GM10266 (cell line): ENCODE results near the gene FMNL3.
A peak's percentile ranks its signal among the peaks of the same experiment; 100 is the strongest.

Experiments
- DNase-seq: peaks from one replicate; pipeline ENCODE4 v3.0.0; 2012; ENCODE audit errors: extremely low spot score
- TF ChIP-seq, protein P1 (sequence below): IDR thresholded peaks from 2 replicates; pipeline ENCODE4 v1.5.1; 2012; ENCODE audit warnings: mild to moderate bottlenecking, low read depth; ENCODE audit not compliant: control insufficient read depth, insufficient read depth; ENCODE audit errors: missing control alignments

Gene FMNL3

DNA sequence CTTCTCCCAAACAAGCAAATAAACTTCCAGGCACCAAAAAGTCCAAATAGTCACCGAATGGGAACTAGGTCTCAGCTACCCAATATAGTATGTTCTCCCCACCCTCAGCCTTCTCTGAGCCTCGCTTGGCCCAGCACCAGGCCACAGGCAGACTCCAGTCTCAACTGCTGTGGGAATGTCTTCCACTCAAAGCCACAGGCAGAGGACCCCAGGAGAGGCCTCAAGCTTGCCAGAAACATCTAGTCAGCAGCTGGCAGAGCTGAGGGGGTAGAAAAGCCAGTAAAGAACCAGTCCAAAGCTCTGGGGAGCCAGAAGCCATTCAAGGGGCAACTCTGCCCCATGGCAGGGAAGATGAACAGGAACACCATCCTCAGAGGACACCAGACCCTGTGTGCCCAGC, 41.8 kb downstream of the FMNL3 start:
- TF ChIP-seq, protein P1, sequence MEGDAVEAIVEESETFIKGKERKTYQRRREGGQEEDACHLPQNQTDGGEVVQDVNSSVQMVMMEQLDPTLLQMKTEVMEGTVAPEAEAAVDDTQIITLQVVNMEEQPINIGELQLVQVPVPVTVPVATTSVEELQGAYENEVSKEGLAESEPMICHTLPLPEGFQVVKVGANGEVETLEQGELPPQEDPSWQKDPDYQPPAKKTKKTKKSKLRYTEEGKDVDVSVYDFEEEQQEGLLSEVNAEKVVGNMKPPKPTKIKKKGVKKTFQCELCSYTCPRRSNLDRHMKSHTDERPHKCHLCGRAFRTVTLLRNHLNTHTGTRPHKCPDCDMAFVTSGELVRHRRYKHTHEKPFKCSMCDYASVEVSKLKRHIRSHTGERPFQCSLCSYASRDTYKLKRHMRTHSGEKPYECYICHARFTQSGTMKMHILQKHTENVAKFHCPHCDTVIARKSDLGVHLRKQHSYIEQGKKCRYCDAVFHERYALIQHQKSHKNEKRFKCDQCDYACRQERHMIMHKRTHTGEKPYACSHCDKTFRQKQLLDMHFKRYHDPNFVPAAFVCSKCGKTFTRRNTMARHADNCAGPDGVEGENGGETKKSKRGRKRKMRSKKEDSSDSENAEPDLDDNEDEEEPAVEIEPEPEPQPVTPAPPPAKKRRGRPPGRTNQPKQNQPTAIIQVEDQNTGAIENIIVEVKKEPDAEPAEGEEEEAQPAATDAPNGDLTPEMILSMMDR = no peak
- no peak for DNase-seq

DNA sequence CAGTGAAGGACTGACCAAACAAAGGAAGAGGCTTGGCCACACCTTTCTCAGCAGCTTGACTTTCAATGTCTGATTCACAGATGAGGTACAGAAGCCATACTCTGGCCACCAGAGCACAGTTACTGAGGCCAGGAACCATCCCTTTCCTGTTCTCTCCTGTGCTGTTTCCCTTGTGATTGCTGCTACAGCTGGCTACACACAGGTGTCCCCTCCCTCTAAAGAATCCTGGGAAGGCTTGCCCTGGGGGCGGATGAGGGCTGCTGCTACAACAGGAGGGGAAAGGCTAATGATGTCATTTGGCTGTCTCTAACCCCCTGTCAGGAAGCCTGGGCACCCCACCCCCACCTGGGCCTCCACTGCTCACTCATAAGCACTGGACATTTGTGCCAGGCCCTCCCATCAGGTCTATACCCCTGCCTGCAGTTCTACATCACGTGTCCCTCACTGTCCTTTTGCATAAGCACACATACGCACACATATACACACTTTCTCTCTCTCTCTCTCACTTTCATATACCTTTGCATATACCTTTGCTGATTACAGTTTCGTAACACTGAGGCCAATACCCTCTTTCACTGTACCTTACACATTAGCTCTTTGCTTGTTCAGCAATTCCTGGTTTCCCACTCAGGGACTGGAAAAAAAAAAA, 42.5 kb downstream of the FMNL3 start:
- DNase-seq = peak; percentile 53
- TF ChIP-seq, protein P1 = no peak

- DNase-seq = no peak
- TF ChIP-seq, protein P1 = no peak
Observed at GRCh38 chr12:49664167-49664566, 43.0 kb downstream of the FMNL3 start.

GRCh38 chr12:49662998-49663843, 44.0 kb downstream of the FMNL3 start:
- TF ChIP-seq, protein P1 = no peak
- DNase-seq = peak; percentile 89

GRCh38 chr12:49661746-49662145, 45.5 kb downstream of the FMNL3 start:
- no peak for DNase-seq
- TF ChIP-seq, protein P1 = no peak

GRCh38 chr12:49661191-49661590, 46.0 kb downstream of the FMNL3 start:
- TF ChIP-seq, protein P1 = no peak

DNA sequence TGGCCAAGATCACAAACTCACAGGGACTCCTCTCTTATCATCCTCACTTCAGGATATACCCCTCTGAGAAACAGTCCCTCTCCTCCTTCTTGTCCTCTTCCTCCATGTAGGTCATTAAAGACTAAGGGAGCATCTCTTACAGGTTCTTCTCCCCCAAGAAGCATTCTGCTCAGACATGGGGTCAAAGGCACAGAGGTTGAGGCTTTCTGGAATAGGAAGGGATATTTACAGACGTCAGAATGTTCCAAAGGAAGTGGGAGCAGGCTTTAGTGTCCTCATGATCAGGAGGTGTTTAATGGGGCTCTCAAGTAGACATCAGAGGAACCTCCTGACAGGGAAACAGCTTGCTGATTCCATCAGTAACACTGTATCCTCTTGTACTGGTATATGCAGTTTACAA, 47.5 kb downstream of the FMNL3 start:
- TF ChIP-seq, protein P1 = no peak
- DNase-seq = no peak

More at GRCh38 chr12:49661191-49661590, 46.0 kb downstream of the FMNL3 start:
- peak; percentile 60 for DNase-seq
